HG03108 (cell line): Measurements from ENCODE around the gene GNL2.

ENCODE experiments used
- ATAC-seq: cut with Tn5 transposase; IDR thresholded peaks from one replicate; pipeline ENCODE4 v1.9.1; 2021; ENCODE audit warnings: moderate library complexity; ENCODE audit not compliant: unreplicated experiment

Gene GNL2

GRCh38 chr1:37595440-37596181 is at the start of gene GNL2:
GNL2 (minus strand) TSS chr1:37595937; CDS start chr1:37595822, 115 bp downstream.
- ATAC-seq, result peak; percentile 97

DNA sequence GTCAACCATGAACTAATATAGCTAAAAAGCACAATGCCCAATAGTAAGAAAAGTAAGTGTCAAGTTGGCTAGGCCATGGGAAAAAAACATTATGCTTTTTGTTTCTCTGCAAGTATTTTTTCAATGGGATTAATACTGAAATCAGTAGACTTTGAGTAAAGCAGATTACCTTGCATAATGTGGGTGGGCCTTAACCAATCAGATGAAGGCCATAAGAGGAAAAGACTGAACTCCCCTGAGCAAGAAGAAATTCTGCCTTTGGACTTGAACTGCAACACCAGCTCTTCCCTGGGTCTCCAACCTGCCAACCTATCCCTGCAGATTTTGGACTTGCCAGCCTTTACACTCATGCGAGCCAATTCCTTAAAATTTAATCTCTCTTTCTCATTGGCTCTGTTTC is 45.3 kb upstream of the GNL2 start:
- no peak for ATAC-seq

DNA sequence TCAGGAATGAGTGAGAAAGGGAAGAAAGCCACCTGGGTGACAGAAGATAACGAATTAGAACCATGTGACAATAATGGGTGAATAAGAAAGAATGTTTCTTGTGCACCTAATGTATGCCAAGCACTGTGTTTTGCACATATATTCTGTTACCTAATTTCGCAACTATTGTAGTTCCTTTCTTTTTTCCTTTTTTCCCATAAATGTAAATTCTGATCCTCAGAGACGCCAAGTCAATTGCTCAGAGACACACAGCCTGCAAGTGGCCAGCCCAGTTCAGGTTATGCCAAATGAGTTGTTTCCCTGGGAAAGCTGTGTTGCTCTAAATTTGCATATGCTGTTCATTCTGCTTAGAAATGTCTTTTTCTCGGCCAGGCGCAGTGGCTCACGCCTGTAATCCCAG is 40.7 kb upstream of the GNL2 start:
- ATAC-seq, result no peak

DNA sequence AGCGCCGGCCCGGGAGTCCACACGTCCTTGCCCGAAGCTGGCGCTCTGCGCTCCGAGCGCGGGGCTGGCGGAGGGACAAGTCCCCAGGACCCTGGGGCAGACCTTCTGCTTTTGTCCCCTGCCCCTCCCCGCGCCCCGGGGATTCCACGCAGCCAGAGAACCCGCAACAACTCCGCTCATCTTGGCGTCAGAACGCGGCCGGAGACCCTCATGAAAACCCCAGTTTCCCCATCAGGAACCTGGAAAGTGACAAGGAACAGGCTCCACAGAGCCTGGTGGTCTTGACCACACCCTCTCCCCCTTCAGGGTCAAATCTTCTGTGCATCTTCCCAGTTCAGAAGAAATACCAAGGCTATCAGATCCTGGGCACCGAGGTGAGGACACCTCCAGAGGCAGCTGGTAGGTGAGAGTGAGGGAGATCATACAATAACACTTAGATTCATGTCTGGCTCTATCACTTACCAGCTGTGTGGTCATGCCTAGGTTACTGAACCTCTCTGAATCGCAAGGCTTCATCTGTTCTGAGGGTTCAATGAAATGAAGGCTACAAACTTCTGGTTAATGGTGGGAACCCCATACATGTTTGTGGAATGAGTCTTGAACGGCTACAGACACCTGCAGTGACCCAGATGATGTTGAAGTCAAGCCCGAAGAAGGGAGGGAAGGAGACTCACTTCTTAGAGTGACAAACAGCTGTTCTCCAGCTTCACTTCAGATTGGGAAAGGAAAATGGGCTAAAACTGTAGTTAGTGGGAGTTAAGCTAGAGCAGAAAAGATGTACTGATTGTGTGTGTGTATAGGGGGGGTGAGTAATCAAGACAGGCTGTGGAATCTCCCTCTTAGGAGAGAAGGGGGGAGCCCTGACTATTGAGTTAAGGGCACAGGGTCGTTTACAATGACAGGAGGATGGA is 39.5 kb upstream of the GNL2 start:
- ATAC-seq, result no peak

DNA sequence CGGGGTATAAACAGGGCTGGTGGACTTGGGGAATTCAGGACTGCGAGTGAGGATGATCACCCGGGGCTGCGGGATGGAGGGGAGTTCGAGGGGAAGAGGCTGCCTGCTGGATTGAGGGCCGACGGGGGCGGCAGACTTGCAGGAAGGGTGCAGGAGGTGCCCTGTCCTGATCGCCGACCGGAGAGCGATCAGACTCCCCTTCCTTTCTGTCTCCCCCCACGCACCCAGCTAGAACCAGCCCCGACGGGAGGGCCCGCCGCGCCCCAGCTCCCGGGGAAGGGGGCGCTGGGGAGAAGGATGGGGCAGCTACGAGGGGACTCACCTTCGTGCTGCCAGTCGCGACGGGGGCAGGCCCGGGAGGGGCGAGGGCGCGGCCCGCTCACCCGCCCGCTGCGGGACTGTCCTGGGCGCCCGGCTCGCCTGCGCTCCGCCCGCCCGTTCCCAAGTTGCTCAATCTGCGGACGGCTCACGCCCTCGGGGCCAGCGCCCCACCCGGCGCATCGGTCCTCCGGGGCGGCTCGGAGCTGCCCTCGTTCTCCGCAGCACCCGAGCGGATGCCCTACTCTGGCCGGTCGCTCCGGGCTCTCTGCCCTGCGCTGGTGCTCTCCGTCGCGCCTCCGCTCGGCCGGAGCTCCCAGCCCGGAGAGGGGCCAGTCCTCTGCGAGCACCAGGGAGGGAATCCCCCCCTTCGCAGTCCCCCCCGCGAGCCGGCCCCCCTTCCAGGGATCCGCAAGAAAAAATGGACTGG is 38.7 kb upstream of the GNL2 start, which contains the start of gene RSPO1:
TSS of gene RSPO1 (minus strand) at position 649 of the 748 bp plus-strand sequence. CDS start 5,231 bp downstream, outside the sequence.
- ATAC-seq, result no peak

GRCh38 chr1:37633938-37634243 is 38.2 kb upstream of the GNL2 start:
- ATAC-seq, result no peak

DNA sequence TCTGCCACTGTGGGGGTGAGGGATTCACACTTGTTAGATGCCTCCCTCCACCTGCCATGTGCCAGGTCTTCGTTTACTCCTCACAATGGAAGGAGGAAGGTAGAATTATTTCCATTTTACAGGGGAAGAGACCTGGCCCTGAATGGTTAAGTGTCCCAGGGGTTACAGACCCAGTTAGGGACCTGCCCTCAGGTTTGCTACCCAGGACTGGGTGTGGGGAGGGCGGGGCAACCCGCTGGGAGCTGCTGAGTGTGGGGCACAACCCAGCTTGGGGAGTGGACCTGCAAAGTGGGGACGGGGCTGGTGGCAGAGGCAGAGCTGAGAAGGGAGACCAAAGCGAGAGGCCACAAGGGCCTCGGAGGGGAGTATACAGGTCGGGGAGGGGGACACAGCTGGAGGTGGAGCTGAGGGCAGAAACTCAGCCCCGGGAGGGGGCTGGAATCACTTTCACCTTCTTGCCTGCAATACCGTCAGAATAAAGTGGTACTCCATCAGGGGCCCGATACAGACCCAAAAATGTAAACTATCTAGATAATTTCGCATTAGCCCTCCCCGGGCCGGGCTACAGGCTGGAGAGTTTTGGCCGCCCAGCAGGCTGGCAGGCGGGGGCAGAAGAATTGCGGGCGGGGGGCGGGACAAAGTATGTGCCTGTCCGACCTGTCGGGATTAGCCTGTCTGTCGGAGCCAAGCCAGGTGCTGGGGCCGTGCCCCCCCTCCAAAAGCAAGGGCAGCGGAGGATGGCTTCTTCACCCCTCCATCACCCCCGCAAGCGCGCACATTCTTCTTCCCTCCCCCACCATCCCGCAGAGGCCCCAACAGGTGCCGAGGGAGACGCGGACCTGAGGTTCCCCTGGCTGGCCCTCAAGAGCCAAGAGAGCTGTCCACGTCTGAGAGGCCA is 37.6 kb upstream of the GNL2 start:
- ATAC-seq, result no peak

DNA sequence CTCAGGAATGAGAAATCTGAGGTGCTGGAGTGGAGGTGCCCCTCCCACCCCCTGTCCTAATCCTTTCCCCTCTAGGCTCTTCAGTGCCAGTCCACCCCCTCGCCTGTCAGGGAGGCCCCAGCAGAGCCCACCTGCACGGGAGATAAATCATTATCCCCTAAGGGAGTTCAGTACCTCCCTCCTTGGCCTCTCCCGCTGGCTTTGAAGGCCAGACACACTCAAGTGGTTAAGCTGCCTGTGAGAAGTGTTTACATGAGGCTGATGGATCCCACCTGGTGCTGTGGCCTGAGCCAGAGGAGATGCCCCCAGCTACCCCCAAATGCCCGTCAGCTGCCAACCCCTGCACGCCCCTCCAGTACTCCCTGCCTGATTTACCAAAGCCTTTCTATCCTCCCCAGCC is 35.3 kb upstream of the GNL2 start:
- no peak for ATAC-seq

DNA sequence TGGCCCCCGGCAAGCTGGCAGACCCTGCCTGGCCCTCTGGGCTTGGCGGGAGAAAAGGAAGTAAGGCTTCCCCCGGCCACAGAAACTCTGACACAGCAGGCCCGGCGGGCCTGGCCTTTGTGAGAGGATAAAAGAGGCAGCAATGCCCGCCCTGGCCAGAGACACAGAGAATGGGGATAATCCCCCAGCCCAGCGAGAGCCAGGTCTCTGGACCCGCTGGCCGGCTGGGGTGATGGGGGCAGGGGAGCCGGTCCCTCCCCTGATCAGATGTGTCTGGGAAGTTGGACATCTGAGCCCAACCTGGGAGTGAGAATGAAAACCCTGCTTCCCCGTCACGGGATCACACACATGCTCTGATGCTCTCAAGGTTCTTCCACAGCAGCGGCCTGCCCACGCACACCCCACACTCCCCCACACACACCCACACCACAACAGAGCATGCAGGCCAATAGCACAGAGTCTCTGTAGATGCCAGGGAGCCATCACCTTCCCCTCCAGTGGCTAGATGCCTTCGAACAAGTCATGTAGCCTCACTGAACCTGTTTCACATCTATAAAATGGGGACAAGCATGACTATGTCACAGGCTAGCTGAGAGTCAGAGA is 34.8 kb upstream of the GNL2 start:
- ATAC-seq, result no peak

DNA sequence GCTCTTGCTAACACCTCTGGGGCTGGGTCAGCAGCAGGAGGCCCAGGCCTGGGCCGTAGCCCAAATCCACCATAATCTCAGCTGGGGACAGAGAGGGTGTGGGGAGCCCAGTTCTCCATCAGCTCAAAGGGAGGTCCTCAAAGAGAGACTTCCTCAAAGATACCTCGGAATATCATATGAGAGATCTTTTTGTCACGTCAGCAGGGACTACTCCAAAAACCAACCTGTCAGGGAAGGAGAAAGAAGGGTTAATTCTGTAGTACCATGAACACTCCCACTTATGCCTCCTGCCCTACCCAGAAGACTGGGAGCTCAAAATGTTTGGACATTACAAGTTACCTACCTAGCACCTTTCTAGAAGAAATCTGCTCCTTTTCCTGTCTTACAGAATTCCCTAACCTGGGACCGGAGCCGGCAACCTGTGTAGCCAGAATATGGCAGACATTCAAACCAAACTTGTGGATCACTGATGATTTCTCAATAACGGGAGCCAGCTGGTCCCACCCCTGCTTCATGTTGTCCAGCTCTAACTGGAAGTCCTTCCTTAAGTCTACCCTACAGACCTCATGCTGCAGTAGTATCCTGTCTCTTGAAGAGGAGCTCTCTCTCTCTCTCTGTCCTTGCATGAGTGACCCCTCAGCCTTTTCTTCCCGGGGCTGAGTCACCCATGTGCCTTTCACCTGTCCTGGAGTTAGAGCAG is 34.1 kb upstream of the GNL2 start:
- ATAC-seq, result no peak

GRCh38 chr1:37629008-37629407 is 33.3 kb upstream of the GNL2 start:
- no peak for ATAC-seq

DNA sequence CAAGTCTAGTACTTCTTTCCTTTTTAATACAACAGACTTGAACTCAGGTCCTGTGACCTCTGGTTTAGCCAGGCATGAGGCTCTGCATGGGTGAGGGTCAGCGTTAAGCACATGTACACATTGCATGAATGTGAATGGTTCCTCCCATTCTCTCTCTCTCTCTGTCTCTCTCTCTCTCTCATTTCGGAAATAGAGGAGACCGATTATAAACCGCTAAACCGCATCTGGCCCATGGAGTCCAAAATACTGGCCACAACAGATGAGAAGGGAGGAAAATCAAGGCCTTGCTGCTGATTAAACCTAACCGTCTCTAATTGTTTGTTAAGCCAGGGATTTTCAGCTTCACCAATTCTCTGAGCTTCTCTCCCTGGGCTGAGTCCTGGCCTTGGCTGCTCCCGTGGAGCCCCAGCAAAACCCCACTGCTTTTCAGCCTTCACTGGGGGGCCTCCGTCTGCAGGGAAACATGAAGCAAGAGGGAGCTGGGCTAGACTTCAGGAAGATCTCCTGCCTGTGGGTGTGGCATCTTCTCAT is 32.4 kb upstream of the GNL2 start:
- no peak for ATAC-seq

- ATAC-seq, result no peak
Measured at GRCh38 chr1:37622131-37622530, 26.4 kb upstream of the GNL2 start.

- ATAC-seq, result no peak
Measured at GRCh38 chr1:37621326-37621870, 25.7 kb upstream of the GNL2 start.

GRCh38 chr1:37620707-37621106 is 25.0 kb upstream of the GNL2 start:
- no peak for ATAC-seq

- no peak for ATAC-seq
Measured at GRCh38 chr1:37616330-37616729, 20.6 kb upstream of the GNL2 start.

DNA sequence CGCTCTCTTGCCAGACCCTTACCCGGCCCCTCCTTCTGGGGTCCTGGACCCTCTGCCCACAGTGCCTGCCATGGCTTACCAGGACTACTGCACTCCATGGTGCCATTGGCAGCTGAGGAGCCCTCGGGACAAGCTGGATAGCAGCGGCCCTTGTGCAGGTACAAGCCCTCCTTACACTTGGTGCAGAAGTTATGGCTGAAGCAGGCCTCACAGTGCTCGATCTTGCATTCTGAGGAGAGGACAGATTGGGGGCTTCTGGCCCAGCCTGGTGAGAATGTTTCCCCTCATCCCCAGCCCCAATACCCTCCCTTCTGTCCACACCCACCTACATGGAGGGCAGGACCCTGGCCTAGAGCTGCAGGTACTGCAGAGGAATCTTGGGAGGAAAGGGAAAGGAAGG is 18.4 kb upstream of the GNL2 start:
- ATAC-seq, result no peak

DNA sequence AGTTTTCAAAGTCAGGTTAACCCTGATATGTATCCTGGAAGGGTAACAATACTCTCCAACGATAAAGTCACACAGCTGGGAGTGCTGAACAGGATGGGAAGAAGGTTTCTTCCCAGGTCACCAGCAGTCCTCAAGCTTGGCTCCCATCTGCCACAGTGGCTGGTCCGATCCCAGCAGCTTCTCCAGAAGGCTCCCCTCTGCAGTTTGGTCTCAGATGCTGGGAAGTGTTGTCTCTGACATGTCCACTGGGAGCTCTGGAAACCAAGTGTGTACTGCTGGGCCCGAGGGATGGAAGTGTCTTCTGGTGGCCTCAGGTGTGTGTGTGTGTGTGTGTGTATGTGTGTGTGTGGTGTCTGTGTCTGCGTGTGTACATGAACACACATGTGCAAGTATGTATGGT is 16.4 kb upstream of the GNL2 start:
- ATAC-seq, result no peak

DNA sequence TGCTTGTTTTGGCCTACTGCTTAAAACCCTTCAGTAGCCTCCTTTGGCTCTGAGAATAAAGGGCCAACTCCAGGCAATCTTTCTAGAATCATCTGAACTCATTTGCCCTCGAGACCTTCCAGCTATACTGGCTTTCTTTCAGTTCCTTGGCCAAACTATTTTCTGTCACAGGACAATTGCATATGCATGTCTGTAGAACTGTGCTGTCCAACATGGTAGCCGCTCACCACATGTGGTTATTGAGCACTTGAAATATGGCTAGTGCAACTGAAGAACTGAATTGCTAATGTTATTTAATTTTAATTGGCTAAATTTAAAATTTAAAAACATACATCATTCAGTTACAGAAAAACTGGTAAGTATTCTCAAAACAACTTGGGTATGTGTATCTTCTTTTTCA is 14.3 kb upstream of the GNL2 start:
- no peak for ATAC-seq
